GM10248 (cell line): ENCODE results near the gene WEE1.

Experiments
- CTCF ChIA-PET: fragments of 300-600 bp; sonication (Branson Sonifier 250); formaldehyde crosslinking; extraction: SDS; loops from one replicate; lab custom pipeline; 2021; ENCODE audit warnings: antibody characterized with exemption; lab: Yijun Ruan, JAX
- POLR2A ChIA-PET: fragments of 350-650 bp; sonication (Branson Sonifier 250); formaldehyde crosslinking; extraction: SDS; loops from one replicate; lab custom pipeline; 2020; ENCODE audit warnings: antibody characterized with exemption; lab: Yijun Ruan, JAX
- DNase-seq: peaks from one replicate; pipeline ENCODE4 v3.0.0; 2012; ENCODE audit errors: extremely low spot score
- TF ChIP-seq, protein P1 (sequence below): IDR thresholded peaks from 2 replicates; pipeline ENCODE4 v1.5.1; 2012; ENCODE audit warnings: mild to moderate bottlenecking, low read depth; ENCODE audit errors: extremely low read depth, missing control alignments, control extremely low read depth

WEE1 gene

DNA sequence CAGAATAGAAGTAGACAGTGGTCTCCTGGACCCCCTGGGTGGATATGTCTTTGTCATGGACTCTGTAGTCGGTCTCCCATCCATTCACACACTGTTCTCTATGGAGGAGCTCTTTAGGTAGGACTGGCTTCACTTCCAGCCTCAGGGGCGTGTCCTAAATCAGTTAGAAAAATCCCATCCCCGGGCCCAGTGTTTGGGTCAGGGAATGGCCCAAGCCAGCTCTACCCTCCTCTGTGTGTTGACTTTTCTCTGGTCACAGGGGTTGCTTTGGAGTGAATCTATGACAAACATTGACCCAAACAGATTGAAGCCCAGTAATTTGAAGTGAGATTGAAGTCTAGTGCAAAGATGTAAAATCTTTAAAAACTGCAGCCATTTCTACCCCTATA, 34.0 kb downstream of the WEE1 start:
- POLR2A ChIA-PET, result no interaction called here

DNA sequence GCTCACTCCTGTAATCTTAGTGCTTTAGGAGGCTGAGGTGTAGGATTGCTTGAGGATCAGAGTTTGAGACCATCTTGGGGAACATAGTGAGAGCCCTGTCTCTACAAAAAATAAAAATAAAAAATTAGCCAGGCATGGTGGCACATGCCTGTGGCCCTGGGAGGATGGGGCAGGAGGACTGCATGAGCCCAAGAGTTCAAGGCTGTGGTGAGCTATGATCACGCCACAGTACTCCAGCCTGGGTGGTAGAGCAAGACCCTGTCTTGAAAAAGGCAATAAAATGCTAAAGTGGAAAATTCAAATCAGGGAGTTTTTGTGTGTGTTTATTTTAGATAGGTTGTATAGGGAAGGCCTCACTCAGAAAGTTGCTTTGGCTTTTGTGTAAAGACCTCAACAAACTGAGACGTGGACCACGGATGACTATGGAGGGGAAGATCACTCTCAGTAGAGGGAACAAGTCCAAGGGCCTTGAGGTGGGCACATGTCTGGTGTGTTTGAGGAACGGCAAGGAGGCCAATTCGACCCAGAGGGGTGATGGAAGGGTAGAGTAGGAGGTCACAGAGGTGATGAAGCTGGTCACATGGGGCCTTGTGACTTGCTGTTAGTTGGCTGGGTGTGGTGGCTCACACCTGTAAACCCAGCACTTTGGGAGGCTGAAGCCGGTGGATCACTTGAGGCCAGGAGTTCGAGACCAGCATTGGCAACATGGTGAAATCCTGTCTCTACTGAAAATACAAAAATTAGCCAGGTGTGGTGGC, 35.7 kb downstream of the WEE1 start:
- no peak for DNase-seq
- TF ChIP-seq, protein P1, sequence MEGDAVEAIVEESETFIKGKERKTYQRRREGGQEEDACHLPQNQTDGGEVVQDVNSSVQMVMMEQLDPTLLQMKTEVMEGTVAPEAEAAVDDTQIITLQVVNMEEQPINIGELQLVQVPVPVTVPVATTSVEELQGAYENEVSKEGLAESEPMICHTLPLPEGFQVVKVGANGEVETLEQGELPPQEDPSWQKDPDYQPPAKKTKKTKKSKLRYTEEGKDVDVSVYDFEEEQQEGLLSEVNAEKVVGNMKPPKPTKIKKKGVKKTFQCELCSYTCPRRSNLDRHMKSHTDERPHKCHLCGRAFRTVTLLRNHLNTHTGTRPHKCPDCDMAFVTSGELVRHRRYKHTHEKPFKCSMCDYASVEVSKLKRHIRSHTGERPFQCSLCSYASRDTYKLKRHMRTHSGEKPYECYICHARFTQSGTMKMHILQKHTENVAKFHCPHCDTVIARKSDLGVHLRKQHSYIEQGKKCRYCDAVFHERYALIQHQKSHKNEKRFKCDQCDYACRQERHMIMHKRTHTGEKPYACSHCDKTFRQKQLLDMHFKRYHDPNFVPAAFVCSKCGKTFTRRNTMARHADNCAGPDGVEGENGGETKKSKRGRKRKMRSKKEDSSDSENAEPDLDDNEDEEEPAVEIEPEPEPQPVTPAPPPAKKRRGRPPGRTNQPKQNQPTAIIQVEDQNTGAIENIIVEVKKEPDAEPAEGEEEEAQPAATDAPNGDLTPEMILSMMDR, result no peak
- ChIA-PET POLR2A (no interaction called here), CTCF (interaction anchor here (0.7 to 5.6 kb wide), 4 partner anchors 75 to 139 kb away, joined by 3 to 84 read pairs (median 30); no protein-coding TSS in a partner anchor)

More for the DNA sequence above, 34.0 kb downstream of the WEE1 start:
- DNase-seq, result no peak
- TF ChIP-seq, protein P1, result no peak
- CTCF ChIA-PET, result interaction anchor here (1.0 to 2.6 kb wide), 6 partner anchors 10 to 701 kb away, joined by 3 to 9 read pairs (median 4); no protein-coding TSS in a partner anchor

DNA sequence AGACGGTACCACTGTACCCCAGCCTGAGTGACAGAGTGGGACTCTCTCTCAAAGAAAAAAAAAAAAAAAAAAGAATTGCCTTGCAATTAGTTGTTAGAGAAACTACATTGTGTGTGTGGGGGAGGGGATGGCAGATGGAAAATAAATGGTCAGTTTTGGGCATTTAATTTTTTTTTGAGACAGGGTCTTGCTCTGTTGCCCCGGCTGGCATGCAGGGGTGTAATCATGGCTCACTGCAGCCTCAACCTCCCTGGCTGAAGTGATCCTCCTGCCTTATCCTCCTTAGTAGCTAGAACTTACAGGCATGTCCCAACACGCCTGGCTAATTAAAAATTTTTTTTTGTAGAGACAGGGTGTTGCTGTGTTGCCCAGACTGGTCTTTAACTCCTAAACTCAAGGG, 36.4 kb downstream of the WEE1 start:
- POLR2A ChIA-PET, result interaction anchor here (0.7 kb wide), 1 partner anchor 80 kb away, joined by 9 read pairs; no protein-coding TSS in a partner anchor
- CTCF ChIA-PET, result interaction anchor here (0.7 to 5.6 kb wide), 4 partner anchors 12 to 138 kb away, joined by 3 to 106 read pairs (median 70); no protein-coding TSS in a partner anchor
- DNase-seq, result no peak
- TF ChIP-seq, protein P1, result no peak

DNA sequence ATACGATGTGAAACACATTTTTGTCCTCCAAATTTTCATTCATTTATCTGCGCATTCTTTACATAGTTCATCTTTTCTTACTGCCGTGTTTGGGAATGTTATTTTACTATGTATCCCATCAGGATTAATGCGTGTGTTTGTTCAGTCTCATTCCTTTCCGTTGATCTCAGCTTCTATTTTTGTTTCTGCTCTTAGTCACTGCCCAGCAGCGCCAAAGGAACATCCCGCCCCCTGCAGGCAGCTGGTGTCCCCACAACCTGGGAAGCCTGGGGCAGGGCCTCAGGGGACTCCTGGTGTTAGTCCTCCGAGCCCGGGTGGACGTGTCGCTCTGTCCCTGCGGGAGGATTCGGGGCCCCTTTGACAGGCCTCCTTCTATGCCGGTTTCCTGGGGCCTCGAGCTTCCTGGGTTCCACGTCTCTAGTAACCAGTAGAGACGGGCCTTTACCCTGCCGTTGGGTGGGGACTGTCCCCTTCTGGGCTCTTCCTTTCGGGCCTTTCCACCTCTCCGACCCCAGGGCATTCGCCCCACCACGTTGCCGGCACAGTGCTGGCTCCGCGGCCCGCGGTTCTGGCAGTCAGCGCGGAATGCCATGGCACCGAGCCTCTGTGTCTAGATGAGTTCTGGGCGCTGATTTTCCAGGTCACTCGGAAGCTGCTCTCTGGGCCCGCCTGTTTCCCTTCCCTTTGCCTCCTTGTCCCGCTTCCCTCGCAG, 39.8 kb downstream of the WEE1 start:
- TF ChIP-seq, protein P1, result peak; percentile 96
- peak; percentile 87 for DNase-seq
- ChIA-PET CTCF (interaction anchor here (0.6 to 5.6 kb wide), 52 partner anchors 9 to 697 kb away, joined by 3 to 106 read pairs (median 5); partner anchors contain the start of genes SWAP70 and WEE1), POLR2A (interaction anchor here (1.0 to 1.3 kb wide), 3 partner anchors 14 to 153 kb away, joined by 3 to 5 read pairs (median 4); partner anchors contain the start of genes WEE1 and ZNF143)

DNA sequence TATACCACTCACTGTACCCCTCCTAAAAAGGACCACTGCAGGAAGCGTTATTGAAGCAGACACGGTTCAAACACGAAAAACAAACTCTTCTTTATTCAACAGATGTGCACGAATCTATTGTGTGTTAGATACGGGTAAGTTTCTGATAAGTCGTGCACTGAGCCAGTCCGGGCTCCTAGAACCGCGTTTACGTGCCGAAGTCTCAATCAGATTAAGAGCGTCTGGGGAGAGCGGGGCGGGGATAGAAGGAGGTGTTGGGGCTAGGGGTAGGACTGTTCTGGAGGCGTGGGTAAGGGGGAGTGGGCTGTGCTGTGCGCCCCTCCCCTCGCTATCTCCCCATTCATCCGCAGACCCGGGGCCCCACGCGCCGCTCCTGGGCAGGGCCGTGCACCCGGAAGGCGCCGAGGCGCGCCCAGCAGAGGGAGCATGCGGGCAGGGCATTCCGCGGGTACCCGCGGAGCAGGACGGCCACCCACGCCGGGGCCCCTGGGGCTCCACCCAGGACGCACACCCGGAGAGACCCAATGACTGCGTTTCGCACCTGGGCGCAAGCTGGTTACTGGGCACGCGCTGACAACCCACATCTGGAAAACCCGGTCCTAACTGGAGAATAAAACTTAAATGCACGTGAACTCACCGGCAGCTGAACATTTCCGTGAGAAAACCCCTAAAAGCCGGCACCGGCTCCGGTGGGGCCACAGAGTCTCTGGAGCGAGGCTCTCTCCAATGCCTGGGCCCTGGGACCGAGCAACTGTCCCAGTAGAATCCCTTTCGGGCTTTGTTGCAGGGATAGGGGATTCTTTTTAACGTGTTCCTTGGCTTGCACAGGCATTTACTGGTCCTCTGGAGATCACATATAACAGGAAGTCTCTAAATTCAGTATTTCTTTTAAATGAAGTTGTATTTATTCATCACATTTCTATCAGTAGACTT, 40.6 kb downstream of the WEE1 start:
- DNase-seq, result peak; percentile 86
- CTCF ChIA-PET, result interaction anchor here (0.6 to 5.6 kb wide), 38 partner anchors 9 to 141 kb away, joined by 3 to 106 read pairs (median 8); partner anchors contain the start of genes SWAP70 and WEE1
- POLR2A ChIA-PET, result interaction anchor here (0.7 to 1.3 kb wide), 3 partner anchors 41 to 153 kb away, joined by 3 to 5 read pairs (median 4); partner anchors contain the start of genes WEE1 and ZNF143
- TF ChIP-seq, protein P1, result peak; percentile 74
